Effector memory CD8-positive, alpha-beta T cell (primary cell): ENCODE results near the gene SLC27A3.

ENCODE experiments used
- ATAC-seq: fragments of 150-1000 bp; cut with Tn5 transposase; replicated peaks from 2 replicates; pipeline ENCODE4 v1.10.0; 2021; ENCODE audit warnings: mild to moderate bottlenecking, moderate library complexity
- DNase-seq, 3 experiments: peaks; one replicate each; pipeline ENCODE4 v3.0.0; 2021
- H3K27ac Mint-ChIP-seq, 2 donors: one replicate each; pipeline ENCODE4 v1.8.0; 2022; ENCODE audit warnings: mild to moderate bottlenecking in 2 of 2, mixed read lengths in 2 of 2, moderate library complexity in 2 of 2
- H3K27me3 Mint-ChIP-seq, 2 donors: one replicate each; pipeline ENCODE4 v1.8.0; 2022; ENCODE audit warnings: mixed read lengths in 2 of 2
- H3K36me3 Mint-ChIP-seq: one replicate; pipeline ENCODE4 v1.8.0; 2022; ENCODE audit warnings: mild to moderate bottlenecking, moderate library complexity, mixed read lengths; ENCODE audit not compliant: insufficient read depth
- H3K4me1 Mint-ChIP-seq, 2 donors: one replicate each; pipeline ENCODE4 v1.8.0; 2022; ENCODE audit warnings: low read depth in 2 of 2, mixed read lengths in 2 of 2
- H3K4me3 Mint-ChIP-seq, 2 donors: one replicate each; pipeline ENCODE4 v1.8.0; 2022; ENCODE audit warnings: mild to moderate bottlenecking in 2 of 2, mixed read lengths in 2 of 2, moderate library complexity in 2 of 2
- H3K9me3 Mint-ChIP-seq, 2 donors: one replicate each; pipeline ENCODE4 v1.8.0; 2022; ENCODE audit warnings: mixed read lengths in 2 of 2

Gene SLC27A3

DNA sequence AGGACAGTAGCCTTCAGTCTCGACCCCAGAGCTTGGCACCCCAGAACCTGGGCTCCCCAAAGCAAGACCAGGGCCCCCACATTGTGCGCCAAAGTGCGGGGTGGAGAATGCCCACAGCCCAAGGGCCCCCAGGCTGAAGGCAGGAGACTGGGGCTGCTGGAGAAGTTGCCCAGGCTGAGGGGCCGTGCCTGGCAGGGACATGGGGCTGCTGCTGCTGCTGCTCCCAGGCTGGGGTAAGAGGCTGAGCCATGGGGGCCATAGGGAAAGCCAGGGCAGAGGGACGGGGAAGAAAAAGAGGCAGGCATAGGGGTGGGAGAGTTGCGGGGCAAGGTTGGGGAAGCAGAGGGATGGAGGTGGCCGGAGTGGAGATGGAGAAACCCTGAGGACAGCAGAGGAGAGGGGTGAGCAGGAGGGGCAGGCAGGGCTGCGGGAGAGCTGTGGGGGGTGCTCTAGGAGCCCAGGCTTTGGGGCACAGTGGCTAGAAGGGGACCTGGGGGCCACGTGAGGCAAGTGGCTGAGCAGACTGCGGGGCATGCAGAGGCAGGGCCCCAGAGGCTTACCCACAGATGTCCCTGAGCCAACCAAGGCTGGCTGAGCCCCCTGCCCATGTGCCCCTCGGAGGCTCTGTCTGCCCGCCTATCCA, 18.9 kb downstream of the SLC27A3 start:
- Mint-ChIP-seq H3K4me1 (peaks cover 18 to 41% of the 10 kb centered on the region in 2 donors), H3K36me3 (peaks cover 3% of the 10 kb centered on the region), H3K27ac (peak overlapping the region in 1 of 2 donors; percentile 12), H3K9me3 (no peaks in the 10 kb centered on the region), H3K4me3 (no peak overlapping the region), H3K27me3 (peaks cover 8 to 10% of the 10 kb centered on the region in 2 donors)
- DNase-seq (no peak), ATAC-seq (no peak)

DNA sequence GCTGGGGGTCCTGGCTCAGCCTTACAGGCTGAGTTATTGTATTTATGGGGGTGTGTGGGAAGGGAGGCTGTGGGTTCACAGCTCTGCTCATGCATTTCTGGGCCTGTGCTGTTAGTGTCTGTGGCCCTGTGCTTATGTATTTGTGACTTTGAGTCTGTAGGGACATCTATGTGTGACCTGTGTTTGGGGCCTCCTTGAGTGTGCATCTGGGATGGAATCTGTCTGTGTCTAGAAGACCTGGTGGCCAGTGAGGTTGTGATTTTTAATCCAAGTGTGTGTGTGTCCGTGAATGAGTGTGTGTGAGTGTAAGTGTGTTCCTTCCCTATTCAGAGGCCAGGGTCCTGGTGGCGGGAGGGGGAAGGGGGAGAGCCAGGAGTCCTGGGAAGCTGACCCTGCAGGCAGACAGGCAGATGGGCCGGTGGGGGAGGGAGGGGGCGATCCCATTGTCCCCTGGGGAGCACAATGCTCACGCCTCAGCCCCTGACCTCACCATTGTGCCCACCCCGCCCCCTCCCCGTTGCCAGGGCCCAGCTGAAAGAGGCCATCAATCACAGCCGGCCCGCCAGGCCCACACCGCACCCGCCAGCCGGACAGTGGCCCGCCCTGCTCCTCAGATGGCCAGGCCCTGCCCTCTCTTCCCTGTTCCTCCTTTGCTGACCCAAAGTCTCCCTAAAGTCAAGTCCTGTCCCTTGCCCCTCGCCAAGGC, 19.6 kb downstream of the SLC27A3 start:
- peaks cover 18 to 38% of the 10 kb centered on the region in 2 donors for H3K4me1 Mint-ChIP-seq

DNA sequence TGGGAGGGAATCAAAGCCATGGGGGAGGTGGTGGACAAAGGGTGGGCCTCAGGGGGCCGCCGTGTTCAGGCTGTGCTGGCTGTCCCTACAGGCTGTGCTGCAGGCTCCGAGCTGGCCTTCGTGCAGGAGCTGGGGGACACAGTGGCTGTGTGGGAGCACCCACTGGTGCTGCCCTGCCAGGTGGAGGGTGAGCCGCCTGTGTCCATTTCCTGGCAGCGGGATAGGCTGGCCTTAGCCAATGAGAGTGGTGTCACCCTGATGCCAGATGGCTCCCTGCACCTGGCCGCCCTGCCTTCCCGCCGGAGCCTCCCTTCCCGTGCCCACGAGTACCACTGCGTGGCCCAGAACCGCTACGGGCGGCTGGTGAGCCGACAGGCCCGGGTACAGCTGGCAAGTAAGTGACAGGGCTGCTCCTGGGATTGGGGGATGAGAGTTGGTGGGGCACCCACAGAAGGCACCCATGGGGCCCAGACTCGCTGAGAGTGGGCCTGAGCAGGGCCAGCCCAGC, 20.2 kb downstream of the SLC27A3 start:
- ATAC-seq (no peak), DNase-seq (no peak)
- peaks cover 0 to under 1% of the 10 kb centered on the region in 2 donors for H3K27me3 Mint-ChIP-seq
- peak overlapping the region in 1 of 2 donors; percentile 47 for H3K4me3 Mint-ChIP-seq
- H3K27ac Mint-ChIP-seq, result no peak overlapping the region
- no peaks in the 10 kb centered on the region for H3K9me3 Mint-ChIP-seq
- peaks cover 18 to 31% of the 10 kb centered on the region in 2 donors for H3K4me1 Mint-ChIP-seq
- no peaks in the 10 kb centered on the region for H3K36me3 Mint-ChIP-seq

More for the DNA sequence above, 19.6 kb downstream of the SLC27A3 start:
- H3K9me3 Mint-ChIP-seq, result no peaks in the 10 kb centered on the region
- H3K36me3 Mint-ChIP-seq, result peaks cover 3% of the 10 kb centered on the region
- H3K27ac Mint-ChIP-seq, result peak overlapping the region in 1 of 2 donors; percentile 12
- ATAC-seq, result no peak
- H3K27me3 Mint-ChIP-seq, result peaks cover 5 to 7% of the 10 kb centered on the region in 2 donors
- peak overlapping the region in 1 of 2 donors; percentile 47 for H3K4me3 Mint-ChIP-seq
- no peak for DNase-seq

DNA sequence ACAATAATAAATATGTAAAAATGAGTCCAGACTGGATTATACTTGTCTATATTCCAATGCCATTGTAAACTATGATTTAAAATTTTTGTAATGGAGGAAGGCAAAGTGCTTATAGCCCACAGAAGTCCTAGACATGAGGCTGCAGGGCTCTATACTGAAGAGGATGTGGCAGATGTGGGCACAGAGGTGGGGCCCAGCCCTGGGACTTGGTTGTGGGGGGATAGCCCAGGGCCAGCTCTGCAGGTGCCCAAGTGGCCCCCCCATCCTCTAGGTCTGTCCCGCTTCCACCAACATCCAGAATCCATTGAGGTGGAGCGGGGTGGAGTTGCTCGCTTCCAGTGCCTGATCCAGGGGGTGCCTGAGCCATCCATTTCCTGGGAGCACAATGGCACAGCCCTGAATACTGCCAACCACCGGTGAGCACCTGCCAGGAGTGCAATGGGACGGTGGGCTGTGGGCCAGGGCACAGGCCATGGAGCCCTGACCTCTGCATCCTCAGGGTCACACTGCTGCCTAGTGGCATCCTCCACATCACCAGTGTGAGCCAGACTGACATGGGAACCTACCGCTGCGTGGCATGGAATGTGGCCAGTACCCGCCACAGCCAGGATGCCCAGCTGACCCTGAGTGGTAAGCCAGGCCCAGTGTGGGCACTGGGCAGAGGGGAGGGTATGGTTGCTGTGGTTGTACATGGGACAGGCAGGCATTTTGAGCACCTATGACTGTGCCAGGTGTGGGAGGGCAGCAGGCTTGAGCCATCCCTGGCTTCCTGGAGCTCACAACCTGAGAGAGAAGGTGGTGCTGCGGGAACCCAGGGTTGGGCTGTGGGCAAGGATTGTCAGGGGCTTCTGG, 21.0 kb downstream of the SLC27A3 start:
- Mint-ChIP-seq H3K27me3 (no peaks in the 10 kb centered on the region), H3K9me3 (no peaks in the 10 kb centered on the region), H3K4me3 (no peak overlapping the region), H3K4me1 (peaks cover 18 to 26% of the 10 kb centered on the region in 2 donors), H3K36me3 (no peaks in the 10 kb centered on the region), H3K27ac (peak overlapping the region in 1 of 2 donors; percentile 77)
- DNase-seq (no peak), ATAC-seq (peak; percentile 67)

DNA sequence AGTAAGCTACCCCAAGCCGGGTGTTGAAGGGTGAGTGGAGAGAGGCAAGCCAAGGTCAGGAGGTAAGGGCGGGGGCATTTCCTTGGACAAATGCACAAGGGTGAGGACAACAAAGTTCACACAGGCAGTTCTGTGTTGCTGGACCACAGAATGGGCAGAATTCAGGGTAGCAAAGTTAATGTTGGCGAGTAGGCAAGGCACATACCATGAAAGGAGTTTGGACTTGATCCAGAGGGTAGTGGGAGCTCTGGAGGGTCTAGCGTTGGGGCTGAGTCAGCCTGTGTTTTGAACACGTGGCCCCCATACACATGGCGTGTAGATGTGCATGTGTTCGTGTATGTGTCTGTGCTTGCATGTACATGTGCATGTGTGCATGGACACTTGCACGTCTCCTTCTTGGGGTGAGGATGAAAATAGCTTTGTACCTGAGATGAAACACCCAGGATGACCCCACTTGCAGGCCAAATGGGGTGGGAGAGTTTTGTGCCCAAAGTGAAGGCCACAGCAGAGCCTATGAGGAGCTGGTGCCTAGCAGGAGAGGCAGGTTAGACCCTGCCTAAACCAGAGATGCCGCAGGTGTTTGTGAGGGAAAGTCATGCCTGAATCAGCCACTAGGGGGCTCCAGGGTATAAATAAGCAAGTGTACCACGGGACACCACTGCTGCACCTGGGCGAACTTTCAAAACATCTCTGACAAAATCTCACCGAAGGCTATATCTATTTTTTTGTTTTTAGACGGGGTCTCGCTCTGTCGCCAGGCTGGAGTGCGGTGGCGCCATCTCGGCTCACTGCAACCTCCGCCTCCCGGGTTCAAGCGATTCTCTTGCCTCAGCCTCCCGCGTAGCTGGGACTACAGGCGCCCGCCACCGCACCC, 21.8 kb downstream of the SLC27A3 start:
- H3K36me3 Mint-ChIP-seq, result peaks cover 3% of the 10 kb centered on the region
- peak overlapping the region in 1 of 2 donors; percentile 77 for H3K27ac Mint-ChIP-seq
- H3K4me1 Mint-ChIP-seq, result peaks cover 18 to 25% of the 10 kb centered on the region in 2 donors
- ATAC-seq (peak; percentile 92), DNase-seq (peak; percentile 82 to 88 (median 85))
- no peak overlapping the region for H3K4me3 Mint-ChIP-seq
- H3K9me3 Mint-ChIP-seq, result no peaks in the 10 kb centered on the region
- no peaks in the 10 kb centered on the region for H3K27me3 Mint-ChIP-seq

DNA sequence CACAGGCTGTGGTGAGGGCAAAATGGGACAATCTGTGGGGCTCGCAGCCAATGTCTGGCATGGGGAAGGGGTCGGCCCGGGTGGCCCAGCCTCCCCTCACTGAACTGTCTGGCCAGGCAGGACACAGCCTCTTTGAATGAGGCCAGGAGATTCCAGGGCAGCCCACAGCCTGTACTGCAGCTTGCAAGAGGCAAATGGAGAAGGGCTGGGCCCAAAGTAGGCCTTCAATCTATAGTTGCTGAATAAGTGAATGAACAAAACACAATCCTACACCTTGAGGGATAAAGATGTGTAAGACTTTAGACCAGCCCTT, 23.2 kb downstream of the SLC27A3 start:
- ATAC-seq (no peak), DNase-seq (no peak)
- Mint-ChIP-seq H3K4me1 (peaks cover 25 to 33% of the 10 kb centered on the region in 2 donors), H3K4me3 (no peak overlapping the region), H3K27ac (no peak overlapping the region), H3K36me3 (peaks cover 3% of the 10 kb centered on the region), H3K9me3 (no peaks in the 10 kb centered on the region), H3K27me3 (no peaks in the 10 kb centered on the region)

DNA sequence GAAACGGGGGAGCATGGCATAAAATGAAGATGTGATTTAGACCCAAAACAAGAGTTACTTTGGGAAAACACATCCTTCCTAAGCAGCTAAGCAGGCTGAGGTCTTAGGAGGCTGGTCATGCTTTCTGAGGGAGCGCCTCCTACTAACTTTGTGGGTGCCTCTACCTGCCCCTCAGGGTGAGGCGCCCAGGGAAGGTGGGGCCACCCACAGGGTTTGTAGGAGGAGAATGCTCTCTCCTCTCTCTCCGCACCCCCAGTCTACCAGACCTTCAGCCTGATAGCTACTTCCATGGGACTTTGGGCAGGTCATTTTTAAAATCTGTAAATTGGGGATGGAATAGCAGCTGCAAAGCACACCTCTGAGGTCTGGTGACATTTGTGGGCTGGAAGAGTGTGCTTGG, 23.8 kb downstream of the SLC27A3 start:
- H3K36me3 Mint-ChIP-seq, result peaks cover 3% of the 10 kb centered on the region
- no peaks in the 10 kb centered on the region for H3K9me3 Mint-ChIP-seq
- H3K4me1 Mint-ChIP-seq, result peaks cover 31 to 38% of the 10 kb centered on the region in 2 donors
- H3K27ac Mint-ChIP-seq, result no peak overlapping the region
- no peaks in the 10 kb centered on the region for H3K27me3 Mint-ChIP-seq
- no peak for ATAC-seq
- H3K4me3 Mint-ChIP-seq, result no peak overlapping the region
- no peak for DNase-seq

DNA sequence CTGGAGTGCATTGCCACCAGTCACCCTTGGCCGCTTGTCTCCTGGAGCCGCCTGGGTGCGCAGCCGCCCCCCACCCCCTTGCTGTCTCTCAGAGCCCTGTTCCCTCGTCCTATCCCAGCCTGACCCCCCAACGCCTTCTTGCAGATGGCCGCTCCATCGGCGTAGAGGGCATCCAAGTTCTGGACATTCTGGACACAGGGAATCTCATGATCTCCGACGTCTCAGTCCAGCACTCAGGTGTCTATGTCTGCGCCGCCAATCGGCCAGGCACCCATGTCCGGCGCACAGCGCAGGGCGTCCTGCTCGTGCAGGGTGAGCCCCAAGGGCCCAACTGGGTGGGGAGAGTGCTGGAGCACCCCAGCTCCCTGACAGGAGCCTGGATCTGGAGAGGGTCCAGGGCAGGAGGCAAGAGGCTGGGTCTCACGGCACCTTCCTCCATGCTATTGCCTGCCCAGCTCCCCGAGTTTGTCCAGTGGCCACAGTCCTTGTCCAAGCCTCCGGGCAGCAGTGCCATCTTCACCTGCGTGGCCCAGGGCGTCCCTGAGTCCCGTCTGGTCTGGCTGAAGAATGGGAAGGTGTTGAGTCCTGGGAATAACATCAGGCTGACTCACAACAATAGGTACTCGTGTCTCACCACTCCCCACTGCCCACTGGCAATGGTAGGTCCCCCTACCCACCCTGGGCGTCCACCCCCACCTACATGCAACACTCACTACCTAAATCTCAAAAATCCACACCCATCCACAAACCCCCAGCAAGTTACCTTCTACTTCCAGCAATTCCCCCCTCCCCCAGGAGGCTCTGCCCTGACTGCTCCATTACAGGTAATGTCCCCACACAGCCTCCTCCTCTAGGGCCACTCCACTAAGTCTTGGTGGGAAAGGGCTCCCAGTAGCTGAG, 24.6 kb downstream of the SLC27A3 start:
- Mint-ChIP-seq H3K36me3 (peaks cover 7% of the 10 kb centered on the region), H3K4me1 (peaks cover 31 to 38% of the 10 kb centered on the region in 2 donors), H3K4me3 (no peak overlapping the region), H3K27ac (peak overlapping the region in 1 of 2 donors; percentile 25), H3K9me3 (no peaks in the 10 kb centered on the region), H3K27me3 (no peaks in the 10 kb centered on the region)
- DNase-seq, result no peak
- ATAC-seq, result no peak

DNA sequence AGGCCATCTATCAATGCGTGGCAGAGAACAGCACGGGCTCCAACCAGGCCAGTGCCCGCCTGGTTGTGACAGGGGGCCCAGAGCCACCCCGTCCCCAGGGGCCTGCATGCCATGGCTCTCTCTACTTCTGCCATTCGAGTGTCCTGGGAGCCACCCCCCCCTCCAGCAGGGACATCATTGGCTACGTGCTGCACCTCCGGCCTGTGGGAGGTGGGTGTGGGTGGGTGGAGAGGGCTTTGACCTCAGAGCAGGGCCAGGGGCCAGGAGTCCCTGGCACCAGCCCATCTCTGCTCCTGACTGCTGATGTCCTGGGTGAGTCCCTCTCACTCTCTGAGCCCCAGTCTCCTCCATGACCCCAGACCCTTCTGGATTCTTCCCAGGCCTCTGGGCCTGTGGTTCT, 25.3 kb downstream of the SLC27A3 start:
- H3K9me3 Mint-ChIP-seq, result no peaks in the 10 kb centered on the region
- H3K27ac Mint-ChIP-seq, result peak overlapping the region in 1 of 2 donors; percentile 22
- H3K4me3 Mint-ChIP-seq, result no peak overlapping the region
- no peaks in the 10 kb centered on the region for H3K27me3 Mint-ChIP-seq
- H3K4me1 Mint-ChIP-seq, result peaks cover 38 to 42% of the 10 kb centered on the region in 2 donors
- peaks cover 7% of the 10 kb centered on the region for H3K36me3 Mint-ChIP-seq
- DNase-seq (no peak), ATAC-seq (no peak)

DNA sequence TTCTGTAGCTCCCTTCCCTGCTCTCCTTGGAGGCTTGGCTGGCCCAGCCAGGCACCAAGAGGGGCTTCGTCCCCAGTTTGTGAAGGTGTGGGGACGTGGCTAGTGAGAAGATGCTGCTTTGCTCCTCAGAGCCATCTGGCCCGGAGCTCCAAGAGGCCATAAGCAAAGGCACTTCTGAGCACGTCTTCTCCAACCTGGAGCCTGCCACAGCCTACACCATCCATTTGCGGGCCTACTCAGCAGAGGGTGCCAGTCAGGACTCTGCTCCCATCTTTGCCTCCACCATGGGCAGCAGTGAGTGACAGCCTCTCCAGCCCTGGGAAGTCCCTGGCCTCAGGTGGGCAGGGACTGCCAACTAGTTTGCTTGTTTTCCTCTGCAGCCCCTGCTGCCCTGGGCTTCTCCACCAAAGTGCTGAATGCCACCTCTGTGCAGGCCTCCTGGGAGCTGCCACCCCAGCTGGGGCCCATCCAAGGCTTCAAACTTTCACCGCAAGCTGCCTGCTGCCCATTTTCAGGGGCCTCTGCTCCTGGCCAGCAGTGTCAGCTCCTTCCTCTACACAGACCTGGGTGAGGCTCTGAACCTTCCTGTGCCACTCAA, 25.9 kb downstream of the SLC27A3 start:
- Mint-ChIP-seq H3K27ac (peak overlapping the region; percentile 72 to 81), H3K4me3 (no peak overlapping the region), H3K27me3 (no peaks in the 10 kb centered on the region), H3K9me3 (no peaks in the 10 kb centered on the region), H3K36me3 (peaks cover 7% of the 10 kb centered on the region), H3K4me1 (peaks cover 42 to 44% of the 10 kb centered on the region in 2 donors)
- ATAC-seq, result no peak
- no peak for DNase-seq

DNA sequence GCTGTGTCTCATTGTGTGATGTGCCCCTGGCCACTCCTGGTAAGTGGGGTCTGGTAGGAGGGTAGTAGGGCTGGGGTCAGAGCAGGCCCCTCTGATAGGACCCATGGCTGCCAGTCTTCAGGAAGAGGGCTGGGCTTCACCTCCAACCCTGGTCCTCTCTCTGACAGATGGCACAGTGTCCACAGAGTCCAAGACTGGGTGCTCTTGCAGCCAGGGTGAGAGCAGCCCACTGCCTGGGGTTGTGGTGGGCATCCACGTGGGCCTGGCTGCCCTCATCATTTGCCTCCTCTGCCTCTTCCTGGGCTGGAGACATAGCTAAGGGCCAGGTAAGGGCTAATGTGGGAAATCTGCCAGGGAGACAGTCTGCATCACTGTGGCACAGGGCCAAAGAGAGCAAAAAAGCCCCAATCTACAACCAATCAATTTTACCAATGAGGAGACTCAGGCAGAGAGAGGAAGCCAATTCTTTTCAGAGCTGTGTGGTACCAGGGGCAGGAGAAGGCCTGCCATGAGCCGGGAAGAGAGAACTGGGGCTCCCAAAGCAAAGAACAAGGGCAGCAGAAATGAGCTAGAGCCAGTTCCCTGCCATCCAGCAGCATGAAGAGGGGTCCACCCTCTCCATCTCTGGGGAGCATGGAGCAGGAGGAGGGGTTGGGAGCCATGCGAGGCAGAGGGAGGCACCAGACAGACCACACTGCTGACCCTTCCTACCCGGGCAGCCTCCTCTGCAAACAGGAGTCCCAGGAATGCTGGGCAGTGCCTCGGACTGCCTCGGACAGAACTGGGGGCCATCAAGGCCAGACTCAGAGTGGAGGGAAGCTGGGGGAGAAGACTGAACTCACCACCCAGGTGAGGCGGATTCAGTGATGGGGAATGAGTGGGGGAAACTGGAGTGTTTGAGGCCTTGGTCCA, 26.8 kb downstream of the SLC27A3 start:
- Mint-ChIP-seq H3K27me3 (no peaks in the 10 kb centered on the region), H3K27ac (peak overlapping the region; percentile 89 to 92), H3K4me1 (peaks cover 34 to 42% of the 10 kb centered on the region in 2 donors), H3K4me3 (no peak overlapping the region), H3K36me3 (peaks cover 7% of the 10 kb centered on the region), H3K9me3 (no peaks in the 10 kb centered on the region)
- ATAC-seq (no peak), DNase-seq (no peak)
